Heart right ventricle (tissue), 16 donors: Measurements from ENCODE around the gene RELB. TPM values are rescaled to one million over a fixed set of nuclear protein-coding genes. Genes with fewer than 3 reads are reported as not detected.
A peak's percentile ranks its signal among the peaks of the same experiment; 100 is the strongest.

Experiments
- ATAC-seq, 8 donors: fragments of 200-7000 bp; cut with Tn5 transposase; one replicate each; pipeline ENCODE4 v1.9.1; 2020; ENCODE audit warnings: mild to moderate bottlenecking in 8 of 8, moderate library complexity in 8 of 8, moderate number of reproducible peaks in 1 of 8
- DNase-seq, 2 donors: peaks; one replicate each; pipeline ENCODE4 v3.0.0-alpha.2; 2020
- H3K27ac ChIP-seq, 10 donors: fragments of 200-600 bp; sonication (generic) in 2 of 10; one replicate each; pipeline versions ENCODE4 v1.5.0 to v1.8.0; 2020 to 2022; ENCODE audit warnings: mild to moderate bottlenecking in 3 of 10
- H3K27me3 ChIP-seq, 7 donors: fragments of 200-600 bp; one replicate each; pipeline ENCODE4 v1.8.0; 2021 to 2022; ENCODE audit warnings: mild to moderate bottlenecking in 2 of 7
- H3K36me3 ChIP-seq, 9 donors: fragments of 200-600 bp; sonication (generic) in 1 of 9; one replicate each; pipeline versions ENCODE4 v1.5.0 to v1.8.0; 2020 to 2022; ENCODE audit warnings: mild to moderate bottlenecking in 2 of 9
- H3K4me1 ChIP-seq, 9 donors: fragments of 200-600 bp; sonication (generic) in 1 of 9; one replicate each; pipeline versions ENCODE4 v1.5.0 to v1.8.0; 2020 to 2022; ENCODE audit warnings: mild to moderate bottlenecking in 4 of 9
- H3K4me3 ChIP-seq, 10 donors: fragments of 200-600 bp; sonication (generic) in 2 of 10; one replicate each; pipeline versions ENCODE4 v1.5.0 to v1.8.0; 2020 to 2022; ENCODE audit warnings: mild to moderate bottlenecking in 7 of 10, moderate library complexity in 2 of 10
- H3K9me3 ChIP-seq, 11 donors: fragments of 200-600 bp in 10 of 11; sonication (generic) in 2 of 11; one replicate each; pipeline versions ENCODE4 v1.5.0 to v1.8.0; 2013 to 2022; ENCODE audit warnings: mild to moderate bottlenecking in 2 of 11, control low read depth in 1 of 11, moderate library complexity in 1 of 11
- CTCF ChIP-seq, 9 donors: fragments of 200-600 bp; sonication (generic) in 2 of 9; IDR thresholded peaks; one replicate each; pipeline versions ENCODE4 v1.5.0 to v1.8.0; 2021 to 2022; ENCODE audit warnings: antibody characterized with exemption in 9 of 9, mild to moderate bottlenecking in 5 of 9, moderate library complexity in 1 of 9
- WGBS, 2 donors: extraction: QIAGEN DNeasy Blood & Tissue Kit; methylation state at CpG; one replicate each; pipeline ENCODE4 v1.1.7; 2013; ENCODE audit warnings: inconsistent platforms in 1 of 2; 5-methylcytosine and 5-hydroxymethylcytosine counted together
- intact Hi-C, 10 donors: fragments of 100-400 bp; cut with DNase I; formaldehyde crosslinking; loops; one replicate each; pipeline versions ENCODE4 v1.11.1 to v1.14.2; 2022
- polyA plus RNA-seq, 2 donors: library from polyadenylated mRNA; stranded (reverse); fragments of 200-250 nt; gene quantifications; one replicate each; pipeline ENCODE4 v1.2.3, GENCODE V29; 2013
- total RNA-seq, 10 donors: library from RNA; stranded (reverse); fragmentation: NEBNext Ultra II Directional in 3 of 10; extraction: Animal tissue kit (Norgen Biotek cat#: 25700) in 3 of 10; gene quantifications; one replicate each; pipeline versions ENCODE4 v1.2.1 to v1.2.4, GENCODE V29; 2021 to 2023
- donor health status: Arrhythmogenic right ventricular cardiomyopathy.
- donor health status: ischemic (EF 13 %, LVEDD 7.1; RV severe dilation, severe dysfunction).
- donor health status: healthy with polysubstance abuse.
- donor health status: DM: no; HTN: yes; CAD: no.
- donor health status: DM: no; HTN: no; CAD: no.
- donor health status: ischemic (EF 25% LVEDD 6.9; RV normal size, moderate dysfunction).
- donor health status: ischemic (EF 25% LVEDD 5.7; RV mildly dilated, moderate dysfunction).
- donor health status: healthy.
- donor health status: DM: yes; HTN: yes; CAD: no.
- donor health status: Ischemic cardiomyopathy.
- donor health status: ischemic (EF 35%, LVEDD 5.7; RV mildly dilated, moderate dysfunction).
- donor health status: nonischemic (EF 11% LVEDD 7.7; RV severe dilation, severe dysfunction).
- donor health status: DM: yes; HTN: yes; CAD: no.
- donor health status: PGD.
- donor health status: ischemic (EF 29% LVEDD 5.4; RV normal size, mild dysfunction).
- donor health status: nonischemic (EF 23%, LVEDD 6.1; RV moderate dilation, normal function).

Gene RELB
- total and polyA plus RNA-seq, 12 donors, result 1.3 to 19.3 (median 5.5) TPM

GRCh38 chr19:45076029-45076850 is 75.0 kb downstream of the RELB start, which contains the start of gene ZNF296:
Gene ZNF296 (minus strand): TSS chr19:45076478. CDS start chr19:45076373, 105 bp downstream.
- peaks cover 13 to 51% (median 33%) of the 10 kb centered on the region in 9 donors for H3K4me1 ChIP-seq
- intact Hi-C loops, result no loop called here

DNA sequence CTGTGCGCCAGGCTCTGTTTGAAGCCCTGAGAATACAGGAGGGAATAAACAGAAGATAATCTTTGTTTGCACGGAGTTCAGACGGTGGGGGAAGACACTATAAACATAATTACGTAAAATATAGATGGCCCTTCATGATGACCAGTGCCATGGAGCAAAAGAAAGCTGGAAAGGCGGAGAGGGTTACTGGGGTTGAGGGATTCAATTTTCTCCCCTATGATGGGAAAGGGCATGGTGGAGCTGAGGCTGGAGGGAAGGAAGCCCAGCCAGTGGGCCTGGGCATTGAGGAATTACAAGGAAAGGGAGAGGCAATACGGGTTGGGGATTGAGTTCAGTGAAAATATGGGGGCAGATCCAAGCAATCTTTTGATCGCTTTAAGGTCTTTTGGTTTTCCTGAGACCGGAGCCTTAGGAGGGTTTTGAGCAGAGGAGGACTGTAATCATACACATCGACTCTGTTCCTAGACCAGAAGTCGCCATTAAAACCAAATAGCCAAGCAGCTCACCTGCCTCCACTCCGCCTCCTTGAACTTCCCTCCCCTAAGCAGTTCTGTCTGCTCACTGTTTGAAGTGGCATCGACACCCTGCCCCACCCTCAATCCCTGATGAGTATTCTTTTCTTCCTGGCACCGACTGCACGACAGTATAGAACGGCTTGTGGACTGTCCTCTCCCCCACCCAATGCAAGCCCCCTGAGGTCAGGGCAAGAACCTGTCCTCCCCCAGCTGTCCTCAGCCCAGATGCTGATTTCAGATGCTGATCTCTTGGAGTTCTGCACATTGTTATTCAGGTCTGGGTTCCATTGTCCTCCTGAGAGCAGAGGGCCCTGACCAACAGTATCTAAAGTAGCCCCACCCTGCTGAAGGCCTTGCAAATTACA is 75.8 kb downstream of the RELB start:
- H3K4me3 ChIP-seq, result peak overlapping the region in 8 of 10 donors; percentile 47 to 71 (median 54)
- H3K36me3 ChIP-seq, result peaks cover 0 to 14% (median 2%) of the 10 kb centered on the region in 9 donors
- WGBS, 2 donors, result 82% methylated on average over 15 of the region's 15 CpGs
- intact Hi-C loops, result no loop called here
- no peak for DNase-seq
- H3K9me3 ChIP-seq, result no peaks in the 10 kb centered on the region
- H3K27me3 ChIP-seq, result no peaks in the 10 kb centered on the region
- TF ChIP-seq CTCF (IDR thresholded peaks at IDR 0.05), result no peak
- H3K27ac ChIP-seq, result peak overlapping the region in 3 of 10 donors; percentile 26 to 88 (median 47)
- ATAC-seq, result no peak
- peaks cover 13 to 51% (median 33%) of the 10 kb centered on the region in 9 donors for H3K4me1 ChIP-seq

More at GRCh38 chr19:45076029-45076850, 75.0 kb downstream of the RELB start, which contains the start of gene ZNF296:
- ATAC-seq (peak; percentile 44 to 74 (median 64)), DNase-seq (peak; percentile 41 to 74)
- no peaks in the 10 kb centered on the region for H3K9me3 ChIP-seq
- peak within 1 kb of the TSS; percentile 20 to 71 (median 53) for H3K4me3 ChIP-seq
- H3K27me3 ChIP-seq, result no peaks in the 10 kb centered on the region
- H3K36me3 ChIP-seq, result peaks cover 0 to 15% (median 0%) of the 10 kb centered on the region in 9 donors
- H3K27ac ChIP-seq, result peak within 1 kb of the TSS in 7 of 10 donors; percentile 2 to 88 (median 46)
- WGBS, 2 donors, result 2 to 3% methylated on average over 58 to 81 of the region's 81 CpGs
- no peak for TF ChIP-seq CTCF (IDR thresholded peaks at IDR 0.05)

DNA sequence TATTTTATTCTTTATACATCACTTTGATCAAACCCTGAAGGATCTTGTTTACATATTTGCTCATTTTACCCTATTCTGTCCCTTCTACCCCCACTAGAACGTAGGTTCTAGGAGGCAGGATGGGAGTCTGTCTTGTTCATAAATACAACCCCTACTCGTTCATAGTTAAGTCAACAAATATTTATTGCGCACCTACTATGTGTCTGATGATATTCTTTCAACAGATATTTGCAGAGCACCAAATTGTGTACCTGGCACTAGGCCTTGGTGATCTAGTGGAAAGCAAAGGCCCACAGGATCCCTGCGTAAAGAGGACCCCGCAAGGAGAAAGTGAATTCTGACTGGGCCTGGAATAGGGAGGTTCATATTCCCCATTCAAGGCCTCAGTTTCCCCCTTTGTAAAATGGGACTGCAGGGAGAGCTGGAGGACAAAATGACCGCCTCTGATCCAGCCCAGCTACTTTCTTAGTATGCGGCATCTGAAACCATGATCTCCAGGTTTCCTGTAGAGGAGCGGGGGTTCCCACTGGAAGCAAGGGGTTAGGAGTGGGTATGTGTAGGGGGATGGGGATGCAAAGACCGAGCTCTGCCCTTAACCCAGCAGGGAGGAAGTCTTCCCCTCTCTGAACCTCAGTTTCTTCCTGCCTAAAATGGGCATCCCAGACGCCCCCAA is 77.3 kb downstream of the RELB start:
- intact Hi-C loops, result loop anchor here in 2 of 10 donors (2.0 kb wide), 2 partner anchors 26 to 40 kb away; partner anchors contain the start of gene CLASRP (in 1 of the 2)
- no peak for TF ChIP-seq CTCF (IDR thresholded peaks at IDR 0.05)
- ATAC-seq, result peak in 2 of 8 donors; percentile 1 to 2
- DNase-seq, result no peak
- Histone ChIP-seq H3K27me3 (no peaks in the 10 kb centered on the region), H3K4me3 (peak overlapping the region in 9 of 10 donors; percentile 59 to 100 (median 94)), H3K4me1 (peaks cover 13 to 51% (median 33%) of the 10 kb centered on the region in 9 donors), H3K9me3 (no peaks in the 10 kb centered on the region), H3K27ac (peak overlapping the region in 7 of 10 donors; percentile 68 to 93 (median 84)), H3K36me3 (peaks cover 0 to 22% (median 11%) of the 10 kb centered on the region in 9 donors)
- WGBS, 2 donors, result 56 to 60% methylated on average over 10 of the region's 10 CpGs
